WTC11 (cell line): Measurements from ENCODE around the gene GOLGA2. TPM values are rescaled to one million over a fixed set of nuclear protein-coding genes. Genes with fewer than 3 reads are reported as not detected.

ENCODE experiments used
- ATAC-seq: fragments of 200-7000 bp; cut with Tn5 transposase; 2 replicates; pipeline ENCODE4 v1.10.0; 2021; ENCODE audit warnings: mild to moderate bottlenecking, moderate library complexity
- CTCF ChIA-PET: fragments of 300-600 bp; sonication (Branson Sonifier 250); formaldehyde crosslinking; loops from one replicate; lab custom pipeline; 2021; ENCODE audit warnings: antibody characterized with exemption; lab: Charles Lee
- POLR2A ChIA-PET: fragments of 350-600 bp; sonication (Branson Sonifier 250); formaldehyde crosslinking; loops from one replicate; lab custom pipeline; 2021; ENCODE audit warnings: antibody characterized with exemption; lab: Charles Lee
- DNase-seq: peaks from one replicate; pipeline ENCODE4 v3.0.0; 2021; ENCODE audit warnings: low spot score
- H3K27ac Mint-ChIP-seq: 2 replicates; pipeline ENCODE4 v1.8.0; 2021; ENCODE audit warnings: mixed read lengths
- H3K27me3 Mint-ChIP-seq: 2 replicates; pipeline ENCODE4 v1.8.0; 2021; ENCODE audit warnings: low read depth, mild to moderate bottlenecking, moderate library complexity, mixed read lengths
- H3K36me3 Mint-ChIP-seq: 2 replicates; pipeline ENCODE4 v1.8.0; 2021; ENCODE audit warnings: mixed read lengths
- H3K4me1 Mint-ChIP-seq: 2 replicates; pipeline ENCODE4 v1.8.0; 2022; ENCODE audit warnings: mixed read lengths
- H3K4me3 Mint-ChIP-seq: 2 replicates; pipeline ENCODE4 v1.8.0; 2021; ENCODE audit warnings: mild to moderate bottlenecking, moderate library complexity, mixed read lengths
- H3K9me3 Mint-ChIP-seq: 2 replicates; pipeline ENCODE4 v1.8.0; 2021; ENCODE audit warnings: mixed read lengths
- CTCF ChIP-seq: fragments of 200-600 bp; IDR thresholded peaks from 2 replicates; pipeline ENCODE4 v1.8.0; 2022; ENCODE audit warnings: antibody characterized with exemption
- E2F4 ChIP-seq: sonication (generic); formaldehyde crosslinking; IDR thresholded peaks from 2 replicates; pipeline ENCODE4 v1.8.1; 2022; ENCODE audit warnings: low read depth, mild to moderate bottlenecking, moderate library complexity, missing genetic modification reagents, borderline replicate concordance
- E2F5 ChIP-seq: sonication (generic); formaldehyde crosslinking; IDR thresholded peaks from 2 replicates; pipeline ENCODE4 v1.8.1; 2022; ENCODE audit warnings: mild to moderate bottlenecking, moderate library complexity, missing genetic modification reagents
- EMX1 ChIP-seq: fragments of 250-450 bp; sonication (Bioruptor Pico); IDR thresholded peaks from 2 replicates; pipeline ENCODE4 v1.8.0; 2021; ENCODE audit warnings: mild to moderate bottlenecking
- ERG ChIP-seq: fragments of 250-450 bp; sonication (Bioruptor Pico); IDR thresholded peaks from 2 replicates; pipeline ENCODE4 v1.8.0; 2021; ENCODE audit warnings: mild to moderate bottlenecking
- GRHL2 ChIP-seq: fragments of 250-450 bp; sonication (Bioruptor Pico); IDR thresholded peaks from 2 replicates; pipeline ENCODE4 v1.8.0; 2022; ENCODE audit warnings: mild to moderate bottlenecking, moderate library complexity; ENCODE audit not compliant: insufficient replicate concordance, severe bottlenecking
- HMGA2 ChIP-seq: fragments of 250-450 bp; sonication (Bioruptor Pico); IDR thresholded peaks from 2 replicates; pipeline ENCODE4 v1.4.0; 2021; ENCODE audit warnings: mild to moderate bottlenecking, moderate library complexity
- HMGXB4 ChIP-seq: sonication (generic); formaldehyde crosslinking; IDR thresholded peaks from 2 replicates; pipeline ENCODE4 v1.8.1; 2023; ENCODE audit warnings: mild to moderate bottlenecking, moderate library complexity, missing genetic modification reagents
- KAT7 ChIP-seq: sonication (generic); formaldehyde crosslinking; IDR thresholded peaks from 2 replicates; pipeline ENCODE4 v1.8.1; 2023; ENCODE audit warnings: missing genetic modification reagents, mild to moderate bottlenecking, borderline replicate concordance
- NR2C2 ChIP-seq: sonication (generic); formaldehyde crosslinking; IDR thresholded peaks from 2 replicates; pipeline ENCODE4 v1.8.0; 2022; ENCODE audit warnings: mild to moderate bottlenecking, missing genetic modification reagents
- NR3C1 ChIP-seq: sonication (generic); formaldehyde crosslinking; conservative IDR thresholded peaks from 2 replicates; pipeline ENCODE4 v1.8.1; 2023; ENCODE audit warnings: low read depth, mild to moderate bottlenecking, missing genetic modification reagents
- PRDM15 ChIP-seq: sonication (generic); formaldehyde crosslinking; IDR thresholded peaks from 2 replicates; pipeline ENCODE4 v1.8.0; 2022; ENCODE audit warnings: missing genetic modification reagents
- STAT6 ChIP-seq: sonication (generic); formaldehyde crosslinking; conservative IDR thresholded peaks from 2 replicates; pipeline ENCODE4 v1.8.1; 2023; ENCODE audit warnings: mild to moderate bottlenecking, low read depth, missing genetic modification reagents, moderate library complexity
- TEAD1 ChIP-seq: sonication (generic); formaldehyde crosslinking; IDR thresholded peaks from 2 replicates; pipeline ENCODE4 v1.8.0; 2022; ENCODE audit warnings: mild to moderate bottlenecking, missing genetic modification reagents
- ZNF425 ChIP-seq: fragments of 250-450 bp; sonication (Bioruptor Pico); conservative IDR thresholded peaks from 2 replicates; pipeline ENCODE4 v1.9.0; 2021; ENCODE audit warnings: mild to moderate bottlenecking
- total RNA-seq: library from RNA; stranded (reverse); gene quantifications from 3 replicates; pipeline ENCODE4 v1.2.3, GENCODE V29; 2021

The GOLGA2 gene
- total RNA-seq, 1 experiment from 2014 or later = 66.3 TPM

GRCh38 chr9:128222880-128223670 is 52.7 kb downstream of the GOLGA2 start:
- no peak overlapping the region for H3K27ac Mint-ChIP-seq
- ATAC-seq = no peak

More at GRCh38 chr9:128222880-128223670, 52.7 kb downstream of the GOLGA2 start:
- Mint-ChIP-seq H3K4me3 (no peak overlapping the region), H3K36me3 (peaks cover 24% of the 10 kb centered on the region), H3K9me3 (no peaks in the 10 kb centered on the region), H3K4me1 (peaks cover 8% of the 10 kb centered on the region), H3K27me3 (no peaks in the 10 kb centered on the region; the same call in 1 of the 2 replicates)
- no peak for DNase-seq
- CTCF ChIA-PET = interaction anchor here (0.8 to 1.1 kb wide), 2 partner anchors 36 to 105 kb away, joined by 3 read pairs; no protein-coding TSS in a partner anchor
- POLR2A ChIA-PET = no interaction called here
- TF ChIP-seq CTCF (no peak), PRDM15 (CRISPR knock-in tag) (no peak), ZNF425 (CRISPR knock-in tag) (no peak), EMX1 (CRISPR knock-in tag) (no peak), E2F4 (CRISPR knock-in tag) (no peak), ERG (no peak), GRHL2 (CRISPR knock-in tag) (no peak), HMGXB4 (no peak), NR2C2 (CRISPR knock-in tag) (no peak), STAT6 (CRISPR knock-in tag) (no peak), NR3C1 (CRISPR knock-in tag) (no peak), HMGA2 (no peak), E2F5 (no peak), TEAD1 (CRISPR knock-in tag) (no peak), KAT7 (CRISPR knock-in tag) (no peak)
